DOHH2 (cell line): ENCODE results near the gene SEMA5A.

Experiments
- H3F3A ChIP-seq: fragments of 200-600 bp; sonication (generic), shearing (Covaris generic); 2 replicates; pipeline ENCODE4 v1.6.0; 2016; ENCODE audit warnings: antibody characterized with exemption, mild to moderate bottlenecking; ENCODE audit not compliant: control insufficient read depth, insufficient read depth
- H3K27ac ChIP-seq: fragments of 200-600 bp; sonication (generic); 2 replicates; pipeline ENCODE4 v1.5.1; 2014; ENCODE audit warnings: low read depth, mild to moderate bottlenecking, low read length, moderate library complexity
- H3K27me3 ChIP-seq: fragments of 200-600 bp; sonication (generic); 2 replicates; pipeline ENCODE4 v1.6.1; 2014; ENCODE audit warnings: mild to moderate bottlenecking, low read length, mixed read lengths; ENCODE audit not compliant: control insufficient read depth
- H3K36me3 ChIP-seq: fragments of 200-600 bp; sonication (generic); 2 replicates; pipeline ENCODE4 v1.6.1; 2014; ENCODE audit warnings: mild to moderate bottlenecking, low read length, moderate library complexity, mixed read lengths; ENCODE audit not compliant: control insufficient read depth
- H3K4me1 ChIP-seq: fragments of 200-600 bp; sonication (generic); 2 replicates; pipeline ENCODE4 v1.6.1; 2014; ENCODE audit warnings: mild to moderate bottlenecking, low read length, mixed read lengths; ENCODE audit not compliant: control insufficient read depth
- H3K4me2 ChIP-seq: fragments of 200-600 bp; sonication (generic); 2 replicates; pipeline ENCODE4 v1.6.0; 2014; ENCODE audit warnings: mild to moderate bottlenecking, low read length, moderate library complexity
- H3K4me3 ChIP-seq: fragments of 200-600 bp; sonication (generic); 2 replicates; pipeline ENCODE4 v1.5.1; 2014; ENCODE audit warnings: mild to moderate bottlenecking, low read length, mixed read lengths
- H3K79me2 ChIP-seq: fragments of 200-600 bp; sonication (generic); 2 replicates; pipeline ENCODE4 v1.6.1; 2014; ENCODE audit warnings: mild to moderate bottlenecking, low read length, mixed read lengths; ENCODE audit not compliant: control insufficient read depth
- H3K9me2 ChIP-seq: fragments of 200-600 bp; sonication (generic); replicated peaks from 2 replicates; pipeline ENCODE4 v1.6.1; 2014; ENCODE audit warnings: mild to moderate bottlenecking, low read length, mixed read lengths; ENCODE audit not compliant: control insufficient read depth
- H3K9me3 ChIP-seq: fragments of 200-600 bp; sonication (generic); 2 replicates; pipeline ENCODE4 v1.6.1; 2014; ENCODE audit warnings: antibody characterized with exemption, low read length, mixed read lengths; ENCODE audit not compliant: control insufficient read depth, insufficient read depth
- H4K20me1 ChIP-seq: fragments of 200-600 bp; sonication (generic); 2 replicates; pipeline ENCODE4 v1.6.0; 2014; ENCODE audit warnings: low read depth, mild to moderate bottlenecking, antibody characterized with exemption, low read length, moderate library complexity; ENCODE audit not compliant: control insufficient read depth, insufficient read depth
- EZH2phosphoT487 ChIP-seq: fragments of 200-600 bp; sonication (generic); IDR thresholded peaks from 2 replicates; pipeline ENCODE4 v1.6.1; 2017; ENCODE audit warnings: borderline replicate concordance, mild to moderate bottlenecking, antibody characterized with exemption, low read length, moderate library complexity, mixed read lengths
- TF ChIP-seq, protein P1 (sequence below): fragments of 200-600 bp; sonication (generic); IDR thresholded peaks from one replicate; pipeline ENCODE4 v1.5.1; 2014; ENCODE audit warnings: antibody characterized with exemption, mild to moderate bottlenecking, low read depth, low read length; ENCODE audit not compliant: poor library complexity, severe bottlenecking

Gene SEMA5A

GRCh38 chr5:9279774-9280173, 266.1 kb downstream of the SEMA5A start:
- H4K20me1 ChIP-seq, result no peaks in the 10 kb centered on the region
- no peaks in the 10 kb centered on the region for H3F3A ChIP-seq
- no peaks in the 10 kb centered on the region for H3K4me1 ChIP-seq
- H3K9me3 ChIP-seq, result no peaks in the 10 kb centered on the region
- H3K4me2 ChIP-seq, result no peak overlapping the region
- H3K36me3 ChIP-seq, result no peaks in the 10 kb centered on the region
- no peak for TF ChIP-seq EZH2phosphoT487
- TF ChIP-seq, protein P1, sequence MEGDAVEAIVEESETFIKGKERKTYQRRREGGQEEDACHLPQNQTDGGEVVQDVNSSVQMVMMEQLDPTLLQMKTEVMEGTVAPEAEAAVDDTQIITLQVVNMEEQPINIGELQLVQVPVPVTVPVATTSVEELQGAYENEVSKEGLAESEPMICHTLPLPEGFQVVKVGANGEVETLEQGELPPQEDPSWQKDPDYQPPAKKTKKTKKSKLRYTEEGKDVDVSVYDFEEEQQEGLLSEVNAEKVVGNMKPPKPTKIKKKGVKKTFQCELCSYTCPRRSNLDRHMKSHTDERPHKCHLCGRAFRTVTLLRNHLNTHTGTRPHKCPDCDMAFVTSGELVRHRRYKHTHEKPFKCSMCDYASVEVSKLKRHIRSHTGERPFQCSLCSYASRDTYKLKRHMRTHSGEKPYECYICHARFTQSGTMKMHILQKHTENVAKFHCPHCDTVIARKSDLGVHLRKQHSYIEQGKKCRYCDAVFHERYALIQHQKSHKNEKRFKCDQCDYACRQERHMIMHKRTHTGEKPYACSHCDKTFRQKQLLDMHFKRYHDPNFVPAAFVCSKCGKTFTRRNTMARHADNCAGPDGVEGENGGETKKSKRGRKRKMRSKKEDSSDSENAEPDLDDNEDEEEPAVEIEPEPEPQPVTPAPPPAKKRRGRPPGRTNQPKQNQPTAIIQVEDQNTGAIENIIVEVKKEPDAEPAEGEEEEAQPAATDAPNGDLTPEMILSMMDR, result no peak
- no peak overlapping the region for H3K27ac ChIP-seq
- no peaks in the 10 kb centered on the region for H3K79me2 ChIP-seq
- H3K4me3 ChIP-seq, result no peak overlapping the region
- no peaks in the 10 kb centered on the region for H3K27me3 ChIP-seq
- H3K9me2 ChIP-seq, result no peaks in the 10 kb centered on the region

GRCh38 chr5:9278921-9279603, 266.8 kb downstream of the SEMA5A start:
- Histone ChIP-seq H3K79me2 (no peaks in the 10 kb centered on the region), H3K4me1 (no peaks in the 10 kb centered on the region), H4K20me1 (no peaks in the 10 kb centered on the region), H3K9me2 (no peaks in the 10 kb centered on the region), H3K36me3 (no peaks in the 10 kb centered on the region), H3K4me3 (no peak overlapping the region), H3K4me2 (no peak overlapping the region), H3K27ac (no peak overlapping the region), H3K27me3 (no peaks in the 10 kb centered on the region), H3K9me3 (no peaks in the 10 kb centered on the region), H3F3A (no peaks in the 10 kb centered on the region)
- no peak for TF ChIP-seq EZH2phosphoT487
- TF ChIP-seq, protein P1, result no peak

- Histone ChIP-seq H3K4me3 (no peak overlapping the region), H3K36me3 (no peaks in the 10 kb centered on the region), H3K9me3 (no peaks in the 10 kb centered on the region), H3K4me2 (no peak overlapping the region), H3K9me2 (no peaks in the 10 kb centered on the region; the same call in 1 of the 2 replicates), H3K79me2 (no peaks in the 10 kb centered on the region), H3K4me1 (no peaks in the 10 kb centered on the region), H3F3A (no peaks in the 10 kb centered on the region), H4K20me1 (no peaks in the 10 kb centered on the region), H3K27me3 (no peaks in the 10 kb centered on the region), H3K27ac (no peak overlapping the region)
- TF ChIP-seq, protein P1, result no peak
- no peak for TF ChIP-seq EZH2phosphoT487
These were observed 276.9 kb downstream of the SEMA5A start for GRCh38 chr5:9269014-9269413.
